K562 (cell line): ENCODE measurements around the gene CMIP. TPM values are rescaled to one million over a fixed set of nuclear protein-coding genes. Genes with fewer than 3 reads are reported as not detected.

Experiments used
- ATAC-seq: fragments of 200-7000 bp; cut with Tn5 transposase; 3 replicates; pipeline ENCODE4 v1.9.1; 2020; ENCODE audit warnings: moderate library complexity
- BruUV-seq: library from RNA; stranded (reverse); fragments of 400-500 nt; replicated peaks from 2 replicates; lab custom pipeline; 2021; lab: Mats Ljungman, UMichigan
- CTCF ChIA-PET: fragments of 300-600 bp; formaldehyde crosslinking; extraction: SDS; loops from one replicate; lab custom pipeline; 2021; ENCODE audit warnings: low intra/inter-chr PET ratio; lab: Yijun Ruan, JAX
- POLR2A ChIA-PET: fragments of 300-600, 350-650 bp; sonication (Branson Sonifier 250); formaldehyde crosslinking; extraction: SDS; loops from one replicate; lab custom pipeline; 2021; ENCODE audit warnings: antibody characterized with exemption, inconsistent platforms; lab: Yijun Ruan, JAX
- DNase-seq, 4 experiments: peaks; one replicate each; pipeline versions ENCODE4 v3.0.0 to v3.0.0-alpha.2; 2011 to 2018; ENCODE audit warnings: low spot score in 3 of 4, mixed read lengths in 3 of 4; ENCODE audit errors: extremely low read depth in 1 of 4
- FAIRE-seq: peaks from 2 replicates; lab custom pipeline; 2011; peaks lifted over from hg19 to GRCh38; lab: Jason Lieb, UNC
- H2AFZ ChIP-seq: 2 replicates; pipeline ENCODE4 v1.6.0; 2011; ENCODE audit warnings: low read depth, low read length, control low read depth, inconsistent platforms
- H3K27ac ChIP-seq: fragments of 200-600 bp; 3 replicates; pipeline ENCODE4 v1.8.0; 2011; ENCODE audit warnings: low read depth, mild to moderate bottlenecking, control low read depth, inconsistent platforms, low read length, moderate library complexity, mixed read lengths; ENCODE audit errors: extremely low read depth
- H3K27me3 ChIP-seq, 2 experiments: fragments of 300-600 bp in 1 of 2; 2 replicates in 1 of 2; 3 replicates in 1 of 2; pipeline versions ENCODE4 v1.6.0 to v1.8.0; 2011; ENCODE audit warnings: inconsistent platforms in 2 of 2, low read length in 2 of 2, mild to moderate bottlenecking in 1 of 2, mixed read lengths in 1 of 2, moderate library complexity in 1 of 2; ENCODE audit not compliant: control insufficient read depth in 2 of 2, insufficient read depth in 2 of 2
- H3K36me3 ChIP-seq: fragments of 300-600 bp; 3 replicates; pipeline ENCODE4 v1.8.0; 2011; ENCODE audit warnings: mild to moderate bottlenecking, low read length, inconsistent platforms; ENCODE audit not compliant: control insufficient read depth, insufficient read depth
- H3K4me1 ChIP-seq, 2 experiments: fragments of 200-600 bp in 1 of 2; replicated peaks in 1 of 2; 2 replicates in 1 of 2; 3 replicates in 1 of 2; pipeline versions ENCODE4 v1.5.1 to v1.8.0; 2011; ENCODE audit warnings: inconsistent platforms in 2 of 2, low read length in 2 of 2, mild to moderate bottlenecking in 1 of 2, mixed read lengths in 1 of 2, moderate library complexity in 1 of 2; ENCODE audit not compliant: control insufficient read depth in 2 of 2, insufficient read depth in 2 of 2
- H3K4me2 ChIP-seq: 2 replicates; pipeline ENCODE4 v1.6.1; 2011; ENCODE audit warnings: low read length, control low read depth, inconsistent platforms, mixed read lengths; ENCODE audit not compliant: insufficient read depth
- H3K4me3 ChIP-seq: fragments of 200-600 bp; sonication (generic), shearing (Covaris generic); 2 replicates; pipeline ENCODE4 v1.5.1; 2016; ENCODE audit warnings: control low read depth, inconsistent platforms
- H3K79me2 ChIP-seq: fragments of 200-600 bp; 3 replicates; pipeline ENCODE4 v1.8.0; 2011; ENCODE audit warnings: low read length, inconsistent platforms; ENCODE audit not compliant: control insufficient read depth, insufficient read depth
- H3K9ac ChIP-seq, 2 experiments: 2 replicates each; pipeline versions ENCODE4 v1.6.0 to v1.6.1; 2011; ENCODE audit warnings: low read depth in 2 of 2, low read length in 2 of 2, control low read depth in 1 of 2, inconsistent platforms in 1 of 2, mild to moderate bottlenecking in 1 of 2, mixed read lengths in 1 of 2; ENCODE audit not compliant: insufficient read depth in 1 of 2
- H3K9me1 ChIP-seq: one replicate; pipeline ENCODE4 v1.6.0; 2011; ENCODE audit warnings: inconsistent platforms, mild to moderate bottlenecking, low read length, moderate library complexity; ENCODE audit not compliant: control insufficient read depth, insufficient read depth
- H3K9me3 ChIP-seq: replicated peaks from 2 replicates; pipeline ENCODE4 v1.5.1; 2011; ENCODE audit warnings: low read depth, low read length, inconsistent platforms; ENCODE audit not compliant: control insufficient read depth, insufficient read depth
- H4K20me1 ChIP-seq: replicated peaks from 2 replicates; pipeline ENCODE4 v1.6.1; 2011; ENCODE audit warnings: low read length, inconsistent platforms, mixed read lengths; ENCODE audit not compliant: control insufficient read depth, insufficient read depth
- CHAMP1 ChIP-seq: fragments of 450-650 bp; IDR thresholded peaks from 2 replicates; pipeline ENCODE4 v1.6.1; 2016; ENCODE audit warnings: mild to moderate bottlenecking
- CREBBP ChIP-seq: IDR thresholded peaks from one replicate; pipeline ENCODE4 v1.6.1; 2012; ENCODE audit warnings: low read depth, mild to moderate bottlenecking, control low read depth, inconsistent platforms, low read length
- CTCFL ChIP-seq: IDR thresholded peaks from 2 replicates; pipeline ENCODE4 v1.6.1; 2011; ENCODE audit warnings: borderline replicate concordance, low read depth, mild to moderate bottlenecking, moderate library complexity, low read length; ENCODE audit not compliant: insufficient read depth, poor library complexity, severe bottlenecking
- EP300 ChIP-seq: IDR thresholded peaks from 2 replicates; pipeline ENCODE4 v1.6.1; 2012; ENCODE audit warnings: low read length, improper control_type of control experiment
- HMBOX1 ChIP-seq: sonication (generic); IDR thresholded peaks from 2 replicates; pipeline ENCODE4 v1.6.1; 2016
- L3MBTL2 ChIP-seq: fragments of 450-650 bp; IDR thresholded peaks from 2 replicates; pipeline ENCODE4 v1.6.1; 2016; ENCODE audit warnings: mild to moderate bottlenecking, moderate library complexity
- NCOA2 ChIP-seq, 2 experiments: fragments of 450-650 bp; IDR thresholded peaks; 2 replicates each; pipeline ENCODE4 v1.6.1; 2018; ENCODE audit warnings: mild to moderate bottlenecking in 2 of 2, moderate library complexity in 1 of 2; ENCODE audit not compliant: partially characterized antibody in 2 of 2
- PML ChIP-seq: IDR thresholded peaks from 2 replicates; pipeline ENCODE4 v1.6.1; 2012; ENCODE audit warnings: low read length, inconsistent platforms
- SPI1 ChIP-seq: IDR thresholded peaks from 2 replicates; pipeline ENCODE4 v1.6.1; 2011; ENCODE audit warnings: low read depth, low read length, control low read depth, borderline replicate concordance
- ZBTB8A ChIP-seq: fragments of 450-650 bp; IDR thresholded peaks from 2 replicates; pipeline ENCODE4 v1.6.1; 2018; ENCODE audit warnings: mild to moderate bottlenecking, moderate library complexity; ENCODE audit not compliant: partially characterized antibody
- ZNF395 ChIP-seq: fragments of 200-800 bp; sonication (Bioruptor generic); IDR thresholded peaks from 2 replicates; pipeline ENCODE4 v1.6.1; 2017; ENCODE audit warnings: missing genetic modification characterization, missing compliant biosample characterization
- ZNF780A ChIP-seq: fragments of 250-450 bp; sonication (Bioruptor Pico); IDR thresholded peaks from 2 replicates; pipeline ENCODE4 v1.5.0; 2021; ENCODE audit warnings: mild to moderate bottlenecking
- WGBS: fragments of 100-300 bp; shearing (Covaris generic); methylation state at CpG from one replicate; pipeline ENCODE4 v1.1.6; 2016; ENCODE audit warnings: low coverage, mixed read lengths; ENCODE audit not compliant: insufficient coverage; ENCODE audit errors: missing lambda C conversion rate; 5-methylcytosine and 5-hydroxymethylcytosine counted together
- in situ Hi-C: fragments of 300-500 bp; cut with MboI; formaldehyde crosslinking; loops from 4 replicates; pipeline ENCODE4 v1.15.0; 2018; ENCODE audit warnings: inconsistent platforms, mixed read lengths
- intact Hi-C: fragments of 100-400 bp; cut with micrococcal nuclease; formaldehyde crosslinking; loops from 2 replicates; pipeline ENCODE4 v1.14.2; 2022
- polyA plus RNA-seq, 8 experiments: library from polyadenylated mRNA; depleted of rRNA in 4 of 8; stranded (reverse) in 5 of 8; unstranded in 3 of 8; fragments of >200 nt; fragmentation: Nextera tagmentation in 2 of 8; fragmentation: Illumina TruSeq in 1 of 8; extraction: Ambion mirVana in 2 of 8; extraction: Trizol in 1 of 8; gene quantifications; 2 replicates each; pipeline versions ENCODE4 v1.2.1 to v1.2.3, GENCODE V29; 2011 to 2014; ENCODE audit warnings: inconsistent platforms in 1 of 8, missing spikeins in 1 of 8
- total RNA-seq, 7 experiments: library from RNA; depleted of rRNA in 6 of 7; stranded (reverse); fragments of >200 nt in 6 of 7; fragmentation: Illumina TruSeq in 2 of 7; extraction: Trizol in 2 of 7; gene quantifications; 2 replicates each; pipeline versions ENCODE4 v1.2.1 to v1.2.3, GENCODE V29; 2011 to 2021; ENCODE audit warnings: low replicate concordance in 1 of 7

CMIP gene
- total and polyA plus RNA-seq, 9 of the 15 experiments (the other 6 are each of a cell fraction or from before 2014, with no cell fraction given): 0.94 to 82.5 (median 10.3) TPM

- TF ChIP-seq CREBBP (no peak), NCOA2 (IDR thresholded peaks at IDR 0.05; ENCODE audit: partially characterized antibody in 2 of 2) (no peak), HMBOX1 (no peak), SPI1 (peak; percentile 93), ZNF780A (CRISPR knock-in tag) (no peak)
Observed at GRCh38 chr16:81505011-81505661, 60.5 kb downstream of the CMIP start (continued).

GRCh38 chr16:81509404-81509803, 64.8 kb downstream of the CMIP start:
- intact Hi-C loops: no loop called here
- H3K27me3 ChIP-seq: no peaks in the 10 kb centered on the region
- FAIRE-seq: no peak
- H2AFZ ChIP-seq: no peak overlapping the region
- H3K4me2 ChIP-seq: no peak overlapping the region
- no peaks in the 10 kb centered on the region for H3K9me1 ChIP-seq
- no peaks in the 10 kb centered on the region for H3K9me3 ChIP-seq
- no peak for DNase-seq
- in situ Hi-C loops: no loop called here
- TF ChIP-seq CHAMP1: no peak
- TF ChIP-seq CTCFL: no peak
- TF ChIP-seq ZBTB8A: no peak
- TF ChIP-seq PML: no peak
- TF ChIP-seq EP300: no peak
- TF ChIP-seq ZNF395 (CRISPR knock-in tag): no peak
- no peak for TF ChIP-seq L3MBTL2
- no peaks in the 10 kb centered on the region for H4K20me1 ChIP-seq
- no peak for ATAC-seq
- peaks cover 91% of the 10 kb centered on the region for H3K79me2 ChIP-seq
- ChIA-PET POLR2A (interaction anchor here (1.3 to 1.5 kb wide), 4 partner anchors 8 to 30 kb away, joined by 3 to 6 read pairs (median 4); no protein-coding TSS in a partner anchor), CTCF (no interaction called here)
- peaks cover 31 to 35% of the 10 kb centered on the region in 2 experiments; a peak in 4 of 5 replicates for H3K4me1 ChIP-seq
- no TSS peak for BruUV-seq
- 97% methylated on average over 6 of the region's 6 CpGs for WGBS
- no peak overlapping the region for H3K27ac ChIP-seq
- peaks cover 4% of the 10 kb centered on the region; the same call in 1 of the 3 replicates for H3K36me3 ChIP-seq
- no peak overlapping the region for H3K4me3 ChIP-seq
- peak overlapping the region in 1 of 2 experiments; percentile 57; a peak in 1 of 4 replicates for H3K9ac ChIP-seq
